Measurements from ENCODE around the gene TSPAN3. TPM values are rescaled to one million over a fixed set of nuclear protein-coding genes. Genes with fewer than 3 reads are reported as not detected.

TSPAN3 gene
- total and polyA plus RNA-seq, 4 donors, result 49.3 to 82.8 (median 78.7) TPM

DNA sequence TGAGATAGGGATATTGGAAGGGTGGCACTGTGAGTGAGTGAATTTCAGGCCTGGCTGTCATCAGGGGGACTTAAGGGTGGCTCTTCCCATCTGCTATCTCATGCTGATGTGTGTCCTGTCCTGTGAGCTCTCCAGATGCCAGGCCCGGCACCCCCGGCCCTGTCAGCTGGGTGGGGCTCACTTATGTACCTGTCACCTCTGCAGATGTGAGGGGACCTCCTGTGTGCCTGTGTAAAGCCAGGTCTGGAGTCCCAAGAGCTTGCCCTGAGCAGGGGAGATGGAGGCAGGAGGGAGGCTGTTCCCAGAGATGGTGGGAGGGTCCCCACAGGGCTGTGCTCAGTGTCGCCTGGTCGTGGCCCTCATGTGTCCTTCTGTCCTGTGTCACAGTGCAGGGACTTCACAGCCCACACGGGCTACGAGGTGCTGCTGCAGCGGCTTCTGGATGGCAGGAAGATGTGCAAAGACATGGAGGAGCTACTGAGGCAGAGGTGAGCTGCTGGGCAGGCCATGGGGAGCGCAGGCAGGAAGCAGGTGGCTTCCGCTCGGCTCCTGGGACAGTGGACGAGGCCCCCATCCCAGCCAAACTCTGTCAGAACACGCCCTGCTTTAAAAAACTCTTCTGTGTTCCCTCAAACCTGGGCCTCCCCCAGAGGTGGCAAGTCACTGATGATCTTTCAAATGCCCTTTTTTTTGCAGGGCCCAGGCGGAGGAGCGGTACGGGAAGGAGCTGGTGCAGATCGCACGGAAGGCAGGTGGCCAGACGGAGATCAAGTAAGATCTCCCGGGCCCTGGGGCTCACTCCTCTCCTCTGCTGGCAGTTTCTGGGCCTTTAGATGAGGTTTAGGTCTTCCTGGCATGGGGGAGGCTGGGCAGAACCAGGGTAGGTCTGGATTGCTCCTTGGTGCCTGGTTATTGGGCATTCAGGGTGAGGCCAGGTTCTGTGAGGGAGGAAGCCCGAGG is 52.9 kb downstream of the TSPAN3 start:
- no peak for DNase-seq (ENCODE audit: low spot score)
- no peaks in the 10 kb centered on the region for H3K36me3 ChIP-seq (ENCODE audit: control insufficient read depth in 4 of 4, insufficient read depth in 3 of 4, low read depth in 1 of 4, low read length in 3 of 4)
- TF ChIP-seq YY1 (IDR thresholded peaks at IDR 0.05) (no peak), MAX (IDR thresholded peaks at IDR 0.05) (no peak), JUND (IDR thresholded peaks at IDR 0.05) (no peak), HNF4A (conservative IDR thresholded peaks at IDR 0.05) (no peak), FOXA2 (IDR thresholded peaks at IDR 0.05) (no peak), REST (IDR thresholded peaks at IDR 0.05) (no peak)
- TF ChIP-seq, protein P1, sequence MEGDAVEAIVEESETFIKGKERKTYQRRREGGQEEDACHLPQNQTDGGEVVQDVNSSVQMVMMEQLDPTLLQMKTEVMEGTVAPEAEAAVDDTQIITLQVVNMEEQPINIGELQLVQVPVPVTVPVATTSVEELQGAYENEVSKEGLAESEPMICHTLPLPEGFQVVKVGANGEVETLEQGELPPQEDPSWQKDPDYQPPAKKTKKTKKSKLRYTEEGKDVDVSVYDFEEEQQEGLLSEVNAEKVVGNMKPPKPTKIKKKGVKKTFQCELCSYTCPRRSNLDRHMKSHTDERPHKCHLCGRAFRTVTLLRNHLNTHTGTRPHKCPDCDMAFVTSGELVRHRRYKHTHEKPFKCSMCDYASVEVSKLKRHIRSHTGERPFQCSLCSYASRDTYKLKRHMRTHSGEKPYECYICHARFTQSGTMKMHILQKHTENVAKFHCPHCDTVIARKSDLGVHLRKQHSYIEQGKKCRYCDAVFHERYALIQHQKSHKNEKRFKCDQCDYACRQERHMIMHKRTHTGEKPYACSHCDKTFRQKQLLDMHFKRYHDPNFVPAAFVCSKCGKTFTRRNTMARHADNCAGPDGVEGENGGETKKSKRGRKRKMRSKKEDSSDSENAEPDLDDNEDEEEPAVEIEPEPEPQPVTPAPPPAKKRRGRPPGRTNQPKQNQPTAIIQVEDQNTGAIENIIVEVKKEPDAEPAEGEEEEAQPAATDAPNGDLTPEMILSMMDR (IDR thresholded peaks at IDR 0.05; ENCODE audit: low read depth, low read length, missing input control), result no peak
- TF ChIP-seq, protein P2, sequence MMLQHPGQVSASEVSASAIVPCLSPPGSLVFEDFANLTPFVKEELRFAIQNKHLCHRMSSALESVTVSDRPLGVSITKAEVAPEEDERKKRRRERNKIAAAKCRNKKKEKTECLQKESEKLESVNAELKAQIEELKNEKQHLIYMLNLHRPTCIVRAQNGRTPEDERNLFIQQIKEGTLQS (IDR thresholded peaks at IDR 0.05), result no peak
- no peaks in the 10 kb centered on the region for H3K4me1 ChIP-seq (ENCODE audit: control insufficient read depth in 4 of 4, insufficient read depth in 4 of 4, low read length in 3 of 4)
- no peaks in the 10 kb centered on the region for H3K27me3 ChIP-seq (ENCODE audit: control insufficient read depth in 4 of 4, insufficient read depth in 4 of 4, low read length in 3 of 4)
- no peaks in the 10 kb centered on the region for H3K9me3 ChIP-seq (ENCODE audit: control insufficient read depth in 4 of 4, low read length in 3 of 4)
- no peak overlapping the region for H3K9ac ChIP-seq (ENCODE audit: low read depth in 1 of 2, low read length in 2 of 2)
- no peak overlapping the region for H3K27ac ChIP-seq (ENCODE audit: low read depth in 1 of 2, low read length in 2 of 2)
- H3K4me3 ChIP-seq (ENCODE audit: low read depth in 1 of 3, low read length in 3 of 3), result no peak overlapping the region
- WGBS, result 91% methylated on average over 20 of the region's 20 CpGs

DNA sequence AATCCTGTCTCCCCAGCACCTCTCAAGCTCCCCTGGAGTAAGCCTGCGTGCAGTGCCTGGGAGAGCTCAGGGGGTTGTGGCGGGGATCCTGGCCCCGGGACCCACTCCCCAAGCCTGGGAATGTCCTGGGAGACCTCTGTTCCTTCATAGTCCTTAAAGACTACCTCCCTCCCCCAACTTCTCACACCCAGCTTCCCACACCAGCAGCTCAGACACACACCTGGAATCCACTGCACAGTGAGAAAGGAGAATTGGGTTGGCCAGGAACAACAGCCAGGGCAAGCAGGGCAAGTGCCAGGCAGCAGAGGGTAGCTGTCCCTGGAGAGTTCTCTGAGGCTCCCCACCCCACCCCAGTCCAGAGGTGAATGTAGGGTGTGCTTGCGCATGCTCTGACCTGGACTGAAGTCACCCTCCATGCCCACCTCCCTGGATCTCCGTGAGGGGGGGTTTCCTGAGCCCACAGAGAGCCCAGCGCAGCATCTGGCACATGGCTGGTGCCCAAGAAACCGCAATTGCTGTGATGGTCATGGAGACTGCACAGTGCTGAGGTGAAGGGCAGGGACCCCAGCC is 53.7 kb downstream of the TSPAN3 start:
- H3K27ac ChIP-seq (ENCODE audit: low read depth in 1 of 2, low read length in 2 of 2), result no peak overlapping the region
- DNase-seq (ENCODE audit: low spot score), result no peak
- TF ChIP-seq FOXA1 (IDR thresholded peaks at IDR 0.05) (no peak), HNF4A (conservative IDR thresholded peaks at IDR 0.05) (no peak), HNF4G (IDR thresholded peaks at IDR 0.05) (no peak)
- TF ChIP-seq, protein P2 (IDR thresholded peaks at IDR 0.05), result no peak
- no peaks in the 10 kb centered on the region for H3K9me3 ChIP-seq (ENCODE audit: control insufficient read depth in 4 of 4, low read length in 3 of 4)
- no peaks in the 10 kb centered on the region for H3K27me3 ChIP-seq (ENCODE audit: control insufficient read depth in 4 of 4, insufficient read depth in 4 of 4, low read length in 3 of 4)
- 90% methylated on average over 7 of the region's 7 CpGs for WGBS
- no peaks in the 10 kb centered on the region for H3K36me3 ChIP-seq (ENCODE audit: control insufficient read depth in 4 of 4, insufficient read depth in 3 of 4, low read depth in 1 of 4, low read length in 3 of 4)
- H3K4me1 ChIP-seq (ENCODE audit: control insufficient read depth in 4 of 4, insufficient read depth in 4 of 4, low read length in 3 of 4), result no peaks in the 10 kb centered on the region
- no peak overlapping the region for H3K9ac ChIP-seq (ENCODE audit: low read depth in 1 of 2, low read length in 2 of 2)
- no peak overlapping the region for H3K4me3 ChIP-seq (ENCODE audit: low read depth in 1 of 3, low read length in 3 of 3)

Data from liver (tissue), 9 donors.